SIG-M5 treated with dmso at 0.1 percent for 504 hours (cell line): ENCODE measurements around the gene CGB3.
"Not testable (repeated sequence)": the region's sequence is repeated elsewhere in the genome, so short reads cannot be mapped to it uniquely, and the experiment has no call there.

ENCODE experiments used
- DNase-seq: peaks from one replicate; lab custom pipeline; 2025; ENCODE audit not compliant: unreplicated experiment; lab: John Stamatoyannopoulos, UW

CGB3 gene

GRCh38 chr19:49042666-49043065 is 18.5 kb upstream of the CGB3 start:
- DNase-seq = not testable (repeated sequence)

- DNase-seq = no peak
These were observed 18.0 kb upstream of the CGB3 start for GRCh38 chr19:49042177-49042576.

DNA sequence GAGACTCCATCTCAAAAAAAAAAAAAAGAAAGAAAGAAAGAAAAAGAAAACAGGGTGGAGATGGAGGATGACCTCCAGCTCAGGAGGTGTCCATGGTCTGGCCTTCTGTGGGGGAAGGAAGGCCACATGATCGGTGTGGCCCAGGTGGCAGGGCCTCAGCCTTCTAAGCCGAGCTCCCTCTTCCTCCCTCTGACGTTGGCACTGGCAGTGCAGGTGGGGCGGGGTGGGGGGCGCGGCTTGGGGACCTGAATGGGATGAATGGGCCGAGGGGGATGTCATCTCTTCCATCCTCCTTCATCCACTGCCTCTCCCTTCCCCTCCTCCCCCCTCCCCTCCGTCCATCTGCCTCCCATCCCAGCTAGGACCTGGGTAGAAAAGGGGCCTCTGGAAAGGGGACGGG is 15.6 kb upstream of the CGB3 start:
- DNase-seq = not testable (repeated sequence)

- DNase-seq = not testable (repeated sequence)
These were observed 14.6 kb upstream of the CGB3 start for GRCh38 chr19:49038557-49039276.

- not testable (repeated sequence) for DNase-seq
These were observed 14.0 kb upstream of the CGB3 start for GRCh38 chr19:49038111-49038510.

DNA sequence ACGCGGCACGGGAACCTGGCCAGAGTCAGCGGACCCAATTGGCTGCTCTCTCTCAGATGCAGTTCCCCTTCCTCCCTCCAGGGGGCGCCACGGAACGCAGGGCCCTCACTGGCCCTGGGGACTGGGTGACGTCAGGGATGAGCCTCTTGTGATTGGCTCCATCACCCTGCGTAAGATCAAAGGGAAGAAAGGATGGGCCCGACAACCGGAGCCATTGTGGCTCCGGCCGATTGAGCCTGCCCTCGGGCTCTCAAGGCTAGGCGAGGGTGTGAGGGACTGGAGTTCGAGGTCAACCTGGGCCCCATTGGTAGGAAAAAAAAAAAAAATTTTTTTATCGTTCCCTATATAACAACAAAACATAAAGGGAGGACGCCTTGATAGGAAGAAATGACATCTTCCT is 12.7 kb upstream of the CGB3 start, which contains the start of gene CGB1:
Gene CGB1 (minus strand): TSS at position 81 of the 400 bp plus-strand sequence. CDS start 184 bp downstream, outside the sequence.
- DNase-seq = not testable (repeated sequence)

- DNase-seq = not testable (repeated sequence)
These were observed 7.6 kb upstream of the CGB3 start, which contains the start of gene CGB2 for GRCh38 chr19:49031642-49032301. CGB2 (plus strand) TSS chr19:49031890; CDS start chr19:49032096, 206 bp downstream.

GRCh38 chr19:49030323-49030722 is 6.2 kb upstream of the CGB3 start:
- not testable (repeated sequence) for DNase-seq

DNA sequence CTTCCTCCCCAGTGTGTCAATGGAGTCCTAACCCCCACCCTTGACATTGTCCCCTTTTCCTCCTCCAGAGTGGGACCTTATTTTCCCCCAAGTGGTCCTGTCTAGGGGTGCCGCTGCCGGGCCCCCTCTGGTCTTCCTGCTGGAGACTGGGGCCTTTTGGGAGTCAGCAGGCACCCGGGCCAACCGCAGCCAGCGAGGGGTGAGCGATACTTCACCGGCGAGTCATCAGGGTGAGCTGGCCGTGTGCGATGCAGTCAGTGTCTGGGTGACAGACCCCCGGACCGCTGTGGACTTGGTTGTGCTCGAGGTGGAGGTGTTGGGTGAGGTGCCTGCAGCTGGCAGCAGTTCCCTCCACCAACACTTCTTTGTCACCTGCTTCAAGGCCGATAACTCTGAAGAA is 5.6 kb upstream of the CGB3 start:
- not testable (repeated sequence) for DNase-seq

GRCh38 chr19:49028686-49029085 is 4.6 kb upstream of the CGB3 start:
- DNase-seq = not testable (repeated sequence)

DNA sequence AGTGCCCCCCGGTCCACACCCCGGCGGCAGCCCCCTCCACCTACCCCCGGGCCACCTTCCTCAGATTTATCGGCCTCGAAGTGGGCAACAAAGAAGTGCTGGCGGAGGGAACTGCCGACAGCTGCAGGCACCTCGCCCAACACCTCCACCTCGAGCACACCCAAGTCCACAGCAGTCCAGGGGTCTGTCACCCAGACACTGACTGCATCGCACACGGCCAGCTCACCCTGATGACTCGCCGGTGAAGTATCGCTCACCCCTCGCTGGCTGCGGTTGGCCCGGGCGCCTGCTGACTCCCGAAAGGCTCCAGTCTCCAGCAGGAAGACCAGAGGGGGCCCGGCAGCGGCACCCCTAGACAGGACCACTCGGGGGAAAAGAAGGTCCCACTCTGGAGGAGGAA is 1.5 kb upstream of the CGB3 start:
- not testable (repeated sequence) for DNase-seq

DNA sequence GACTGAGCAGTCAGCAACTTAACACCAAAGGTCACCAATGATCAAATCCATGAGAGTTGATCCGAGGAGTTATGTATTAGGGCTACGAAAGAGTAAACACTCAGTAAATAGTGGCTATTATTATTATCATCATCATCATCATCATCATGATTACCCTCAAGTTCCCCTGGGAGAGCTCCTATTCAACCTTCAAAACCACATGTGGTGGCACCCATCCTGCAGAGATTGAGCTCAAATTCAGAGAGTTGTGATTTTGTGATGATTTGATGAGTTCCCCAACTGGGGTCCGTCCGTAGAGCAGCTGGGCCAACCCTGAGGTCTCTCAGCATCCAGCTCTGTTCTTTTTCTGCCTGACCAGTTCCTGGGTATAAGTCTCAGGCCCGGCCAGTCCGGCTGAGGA is 955 bp upstream of the CGB3 start:
- not testable (repeated sequence) for DNase-seq

DNA sequence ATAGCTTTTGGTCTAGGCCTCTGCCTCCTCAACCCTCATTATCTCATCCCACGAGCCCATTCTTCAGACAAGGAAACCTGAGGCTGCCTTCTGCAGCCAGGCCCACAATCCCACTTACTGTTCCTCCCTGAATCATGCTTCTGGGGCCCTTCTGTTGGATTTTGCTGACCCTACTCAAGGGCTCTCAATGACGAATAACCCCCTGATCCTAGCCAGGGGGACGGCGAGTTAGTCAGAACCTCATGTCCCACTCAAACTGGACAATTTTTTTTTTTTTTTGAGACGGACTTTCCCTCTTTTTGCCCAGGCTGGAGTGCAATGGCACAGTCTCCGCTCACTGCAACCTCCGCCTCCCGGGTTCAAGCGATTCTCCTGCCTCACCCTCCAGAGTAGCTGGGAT is 2.0 kb downstream of the CGB3 start:
- no peak for DNase-seq

DNA sequence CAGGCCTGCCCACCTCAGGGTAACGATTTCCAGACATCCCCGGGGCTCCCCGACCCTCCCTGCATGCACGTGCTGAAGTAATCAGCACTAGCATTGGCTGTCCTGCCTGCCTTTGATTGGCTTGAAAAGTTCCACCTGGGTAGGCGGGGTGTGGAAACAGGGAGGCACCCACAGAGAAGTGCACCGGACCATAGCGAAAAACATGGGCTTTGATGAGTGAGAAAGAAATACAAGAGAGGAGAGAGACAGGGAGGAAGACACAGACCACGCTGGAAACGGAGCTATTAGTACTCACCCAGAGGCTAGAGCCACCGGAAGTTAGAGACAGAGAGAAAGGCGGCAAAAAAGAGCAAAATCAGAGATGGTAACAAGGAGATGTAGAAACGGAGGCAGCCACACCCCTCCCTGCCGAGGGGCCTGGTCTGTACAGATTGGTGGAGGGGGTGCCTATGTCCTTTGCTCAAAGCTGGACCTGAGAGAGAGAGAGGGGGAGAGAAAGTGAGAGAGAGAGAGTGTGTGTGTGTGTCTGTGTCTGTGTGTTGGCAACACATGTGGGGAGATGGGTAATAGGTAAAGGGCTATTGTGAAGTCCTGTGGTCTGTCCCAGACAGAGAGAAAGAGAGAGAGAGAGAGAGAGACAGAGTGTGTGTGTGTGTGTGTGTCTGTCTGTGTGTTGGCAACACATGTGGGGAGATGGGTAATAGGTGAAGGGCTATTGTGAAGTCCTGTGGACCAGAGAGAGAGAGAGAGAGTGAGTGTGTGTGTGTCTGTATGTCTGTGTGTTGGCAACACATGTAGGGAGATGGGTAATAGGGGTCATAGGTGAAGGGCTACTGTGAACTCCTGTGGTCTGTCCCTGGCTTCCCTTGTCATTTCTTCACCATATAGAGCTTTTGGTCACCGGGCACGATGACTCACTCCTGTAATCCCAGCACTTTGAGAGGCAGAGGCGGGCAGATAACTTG is 2.9 kb downstream of the CGB3 start:
- no peak for DNase-seq

- DNase-seq = no peak
These were observed 3.8 kb downstream of the CGB3 start for GRCh38 chr19:49020342-49020741.

- DNase-seq = no peak
These were observed 4.7 kb downstream of the CGB3 start for GRCh38 chr19:49019242-49019932.

DNA sequence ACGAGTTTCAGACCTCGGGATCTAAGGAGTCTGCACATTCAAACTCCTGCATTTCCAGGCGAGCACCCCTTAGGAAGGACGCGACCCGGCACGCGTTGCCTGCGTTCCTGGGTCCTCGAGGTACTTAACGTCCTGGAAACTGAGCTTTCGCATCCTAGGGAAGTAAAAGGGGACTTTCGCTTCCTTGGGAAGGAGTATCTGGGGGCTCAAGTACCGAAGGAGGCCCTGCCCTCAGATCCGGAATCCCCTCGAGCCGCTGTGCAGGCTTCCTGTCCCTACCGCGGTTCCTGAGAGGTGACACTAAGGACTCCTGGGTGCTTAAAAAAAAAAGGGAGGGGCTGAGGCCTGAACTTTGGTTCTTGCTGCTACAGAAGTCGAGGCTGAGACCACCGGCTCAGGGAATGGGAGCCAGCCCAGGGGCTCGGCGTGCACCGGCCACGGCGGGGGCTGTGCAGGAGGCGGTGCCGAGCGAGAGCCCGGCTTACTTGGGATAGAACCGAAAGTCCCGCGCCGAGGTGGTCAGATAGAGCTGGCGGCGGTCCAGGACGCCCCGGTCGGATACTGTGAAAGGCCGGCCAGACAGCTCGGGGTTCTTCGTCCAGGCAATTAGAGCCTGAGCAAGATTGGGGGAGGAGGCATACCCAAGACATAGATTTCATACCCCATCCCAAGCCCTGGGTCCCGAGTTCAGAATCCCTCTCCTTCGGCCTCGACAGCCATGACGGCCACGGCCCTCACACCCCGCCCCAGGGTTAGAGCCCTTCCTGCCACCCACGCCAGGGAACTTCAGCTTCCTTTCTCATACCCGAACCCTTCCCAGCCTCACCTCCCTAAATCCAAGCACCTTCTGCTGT is 5.5 kb downstream of the CGB3 start:
- not testable (repeated sequence) for DNase-seq

- peak; percentile 66 for DNase-seq
These were observed 6.3 kb downstream of the CGB3 start for GRCh38 chr19:49017666-49018351.

- DNase-seq = no peak
These were observed 7.0 kb downstream of the CGB3 start, which contains the start of gene LHB for GRCh38 chr19:49017041-49017665. LHB (minus strand) TSS chr19:49017091; CDS start chr19:49017081, 10 bp downstream.
